GM21526 (cell line): ENCODE data around the gene NUB1.

Experiments
- ATAC-seq: cut with Tn5 transposase; IDR thresholded peaks from one replicate; pipeline ENCODE4 v1.9.1; 2021; ENCODE audit warnings: moderate library complexity; ENCODE audit not compliant: unreplicated experiment, low FRiP score

Gene NUB1

DNA sequence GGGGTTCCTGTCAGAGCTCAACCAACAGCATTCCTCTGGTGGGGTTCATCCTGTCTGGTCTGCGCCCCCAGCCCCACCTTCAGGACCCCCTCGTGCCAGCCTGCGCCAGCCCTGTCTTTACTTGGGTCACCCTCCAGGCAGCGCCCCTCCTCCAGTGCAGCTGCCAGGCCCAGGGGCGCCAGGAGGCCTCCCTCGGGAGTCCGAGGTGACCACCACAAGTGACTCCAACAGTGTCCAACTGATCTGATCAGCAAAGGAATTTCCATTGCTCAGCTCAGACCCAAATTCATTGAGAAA is 57.6 kb downstream of the NUB1 start:
- no peak for ATAC-seq

DNA sequence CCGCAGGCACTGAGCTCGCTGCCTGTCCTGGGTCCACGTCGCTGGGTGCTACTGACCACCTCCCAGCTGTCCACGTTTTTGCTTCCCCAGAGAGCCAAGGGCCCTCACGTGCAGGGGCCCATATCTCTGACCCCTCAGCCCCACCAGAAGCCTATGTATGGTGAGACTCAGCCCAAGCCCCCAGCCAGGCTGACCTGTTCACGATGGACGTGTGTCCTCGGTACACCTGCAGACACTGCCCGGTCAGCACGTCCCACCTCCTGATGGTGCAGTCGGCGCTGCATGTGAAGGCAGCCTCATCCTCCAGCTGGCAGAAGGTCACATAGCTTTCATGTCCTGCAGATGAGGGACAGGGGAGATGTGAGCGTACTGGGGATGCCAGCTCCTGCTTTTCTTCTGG is 58.3 kb downstream of the NUB1 start:
- ATAC-seq = no peak

DNA sequence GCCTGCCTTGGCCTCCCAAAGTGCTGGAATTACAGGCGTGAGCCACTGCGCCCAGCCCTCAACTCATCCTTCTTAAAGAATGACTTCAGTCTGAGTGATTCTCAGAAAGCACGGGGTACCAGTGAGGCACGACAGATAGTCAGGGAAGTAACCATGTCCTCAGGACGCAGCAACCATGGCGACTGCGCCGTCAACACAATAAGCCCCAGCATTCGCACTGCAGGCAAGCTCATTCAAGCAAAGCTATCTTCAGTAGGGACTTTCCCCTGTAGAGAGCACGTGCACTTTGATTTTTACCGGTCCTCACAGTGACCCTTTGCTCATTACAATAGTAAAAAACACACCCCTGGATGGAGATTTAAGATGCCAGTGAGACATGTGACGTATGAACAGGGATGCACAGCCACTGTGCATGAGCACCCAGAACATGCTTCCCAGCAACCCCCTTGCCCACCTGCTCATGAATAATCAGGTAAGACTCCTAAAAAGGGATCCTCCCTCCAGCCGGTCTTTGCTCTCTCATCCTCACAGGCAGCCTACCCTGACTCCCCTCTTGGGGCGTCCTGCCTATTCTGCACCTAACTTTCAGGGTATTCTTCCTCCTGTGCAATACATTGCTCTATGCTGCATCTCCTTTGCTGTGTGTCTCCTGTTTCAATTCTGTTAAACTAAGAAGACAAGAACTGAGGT is 59.2 kb downstream of the NUB1 start:
- no peak for ATAC-seq

DNA sequence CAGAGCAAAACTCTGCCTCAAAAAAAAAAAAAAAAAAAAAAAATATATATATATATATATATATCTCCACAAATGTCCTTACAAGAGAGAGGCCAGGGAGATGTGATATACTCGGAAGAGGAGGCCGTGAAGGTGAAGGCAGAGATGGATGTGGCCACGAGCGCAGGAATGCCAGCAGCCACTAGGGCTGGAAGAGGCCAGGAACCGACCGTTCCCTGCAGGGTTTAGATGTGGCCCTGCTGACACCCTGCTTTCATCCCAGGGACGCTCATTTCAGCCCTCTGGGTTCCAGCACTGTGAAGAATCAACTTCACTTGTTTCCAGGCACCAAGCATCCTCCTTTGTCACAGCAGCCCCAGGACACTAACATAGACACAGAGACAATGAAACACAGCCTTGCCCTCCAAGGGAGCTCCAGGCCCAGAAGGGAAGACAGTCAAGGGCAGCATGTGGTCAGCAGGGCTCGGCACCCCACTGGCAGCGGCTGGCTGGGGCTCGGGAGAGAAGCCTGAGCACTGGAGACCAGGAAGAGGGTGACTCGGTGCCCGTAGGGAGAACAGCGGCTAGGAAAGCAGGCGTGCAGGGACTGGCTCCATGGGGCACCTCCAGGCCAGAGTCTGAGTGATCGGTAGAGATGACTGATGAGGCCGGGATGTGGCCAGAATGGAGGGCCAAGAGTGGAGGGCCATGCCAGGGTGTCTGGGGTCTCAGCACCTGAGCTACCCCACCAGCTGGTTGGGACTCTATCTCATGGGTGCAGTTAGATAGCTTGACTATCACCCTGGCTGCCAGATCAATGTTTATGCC is 60.6 kb downstream of the NUB1 start:
- no peak for ATAC-seq

DNA sequence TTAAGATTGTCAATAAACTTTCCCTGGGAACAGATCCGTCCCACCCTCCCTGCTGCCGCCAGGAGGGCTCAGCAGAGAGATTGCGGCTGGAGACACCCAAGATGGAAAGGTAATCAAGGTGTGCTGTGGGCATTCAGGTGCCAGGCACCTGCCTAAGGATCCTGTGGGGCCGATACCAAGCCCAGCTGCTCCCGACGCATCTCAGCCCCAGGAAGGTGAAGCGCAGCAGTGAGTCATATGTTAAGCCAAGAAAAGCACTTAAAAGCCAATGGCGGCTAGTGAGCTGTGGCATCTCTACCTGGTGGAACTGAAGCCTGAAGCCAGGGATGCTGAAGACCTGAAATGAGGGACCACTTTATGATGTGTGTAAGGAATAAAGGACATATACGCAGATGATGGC is 62.2 kb downstream of the NUB1 start:
- ATAC-seq = no peak

DNA sequence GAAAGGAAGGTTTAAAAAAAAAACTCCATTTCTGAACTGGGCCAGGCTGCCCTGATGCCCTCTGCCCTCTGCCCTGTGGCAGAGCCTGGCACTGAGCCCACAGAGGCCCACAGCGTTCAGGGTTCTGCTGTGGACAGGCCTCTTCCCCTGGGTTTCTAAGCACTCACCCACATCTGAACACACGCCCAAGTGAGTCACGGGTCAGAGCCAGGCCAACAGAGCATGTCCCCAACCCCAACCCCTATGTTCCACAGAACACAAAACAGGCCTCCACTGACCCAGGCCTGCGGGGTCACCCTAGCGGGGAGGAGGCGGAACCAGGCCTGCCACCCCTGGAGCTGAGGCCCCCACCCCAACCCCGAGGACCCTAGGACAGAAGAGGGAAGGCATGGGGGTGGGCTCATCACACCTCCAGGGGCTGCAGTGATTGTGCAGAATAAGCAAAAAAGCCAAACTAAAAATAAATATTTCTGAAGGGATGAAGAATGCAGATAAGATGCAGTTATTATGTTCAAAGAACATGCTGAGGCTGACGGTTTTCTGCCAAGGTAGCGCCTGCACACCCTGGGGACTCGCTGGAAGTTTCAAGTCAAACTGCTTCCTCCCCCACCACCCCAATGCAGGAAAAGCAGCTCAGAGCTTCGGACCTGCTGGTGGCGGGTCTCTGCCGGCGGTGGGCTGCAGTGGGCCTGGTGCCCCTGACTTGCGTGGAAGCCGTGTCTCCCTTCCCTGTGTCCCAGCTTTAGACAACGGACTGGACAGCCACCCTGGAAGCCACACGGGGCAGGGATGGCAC is 62.8 kb downstream of the NUB1 start:
- no peak for ATAC-seq

DNA sequence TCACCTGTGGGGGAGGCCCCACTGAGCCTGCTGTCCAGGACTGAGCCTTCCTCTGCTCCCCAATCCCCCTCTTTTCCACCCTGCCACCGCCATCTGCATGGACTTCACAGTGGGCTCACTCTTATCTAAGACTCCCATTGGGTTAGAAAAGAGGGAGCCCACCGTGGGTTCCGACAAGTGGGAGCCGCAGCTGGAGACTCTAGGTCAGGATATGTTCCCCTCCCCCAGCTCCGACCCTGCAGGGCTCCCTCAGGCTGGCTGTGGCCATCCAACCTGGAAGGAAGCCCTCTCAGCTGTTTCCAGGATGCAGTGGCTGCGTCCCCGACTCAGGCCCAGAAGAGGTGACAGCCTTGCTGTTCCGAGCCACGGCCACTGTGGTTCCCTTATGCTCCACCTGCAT is 63.4 kb downstream of the NUB1 start:
- ATAC-seq = no peak

DNA sequence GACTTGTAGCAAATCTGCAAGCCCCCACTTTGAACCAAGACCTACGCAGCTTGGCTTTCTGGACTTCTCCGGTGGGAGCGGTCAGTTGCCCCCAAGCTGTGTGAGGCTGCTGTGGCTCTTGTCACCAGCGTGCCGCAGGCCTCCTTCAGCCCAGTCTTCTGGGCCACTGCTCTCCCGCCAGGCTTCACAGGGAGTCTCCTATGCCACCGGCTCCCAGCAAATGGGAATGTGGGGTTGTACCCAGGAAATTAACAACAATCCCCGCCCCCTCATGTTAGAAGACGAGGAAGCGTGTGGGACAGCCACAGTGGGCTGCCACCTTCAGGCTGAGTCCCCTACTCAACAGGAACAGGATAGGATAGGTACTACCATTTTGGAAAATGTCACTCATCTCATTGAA is 64.0 kb downstream of the NUB1 start:
- ATAC-seq = no peak

DNA sequence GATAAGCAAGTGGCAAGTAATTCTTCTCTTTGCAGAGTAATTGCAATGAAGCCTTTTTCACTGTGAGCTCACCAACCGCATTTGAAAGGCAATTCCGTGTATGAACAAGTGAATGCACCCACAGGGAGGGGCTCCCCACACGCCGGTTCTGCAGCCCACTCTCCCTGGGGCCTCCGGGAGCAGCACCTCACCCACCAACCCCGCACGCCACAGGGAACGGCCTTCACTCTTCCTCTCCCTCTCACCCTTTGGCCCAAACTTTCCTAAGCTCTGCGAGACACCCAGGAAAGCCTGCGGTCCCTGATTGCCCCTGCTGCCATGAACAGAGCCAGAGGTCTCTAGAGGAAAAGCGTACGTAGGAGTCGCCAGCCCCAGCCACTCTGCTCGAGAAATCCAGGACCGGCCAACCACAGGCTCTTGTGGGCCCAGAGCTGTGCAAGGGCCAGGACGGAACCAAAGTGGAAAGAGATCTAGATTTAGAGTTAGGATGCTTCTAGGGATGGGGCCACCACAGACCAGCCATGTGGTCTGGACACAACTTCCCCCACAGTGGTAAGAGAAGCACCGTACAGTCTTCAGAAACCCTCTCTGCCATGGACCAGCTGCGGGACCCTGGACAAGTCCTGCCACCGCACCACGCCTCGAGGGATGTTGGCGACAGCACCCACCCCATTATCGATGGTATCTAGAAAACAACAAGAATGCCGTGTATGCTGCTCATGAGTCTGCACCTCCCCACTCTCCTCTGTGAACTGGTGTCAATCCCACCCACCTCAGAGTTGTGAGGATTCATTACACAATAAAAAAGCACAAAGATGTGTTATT is 64.7 kb downstream of the NUB1 start:
- ATAC-seq = no peak

DNA sequence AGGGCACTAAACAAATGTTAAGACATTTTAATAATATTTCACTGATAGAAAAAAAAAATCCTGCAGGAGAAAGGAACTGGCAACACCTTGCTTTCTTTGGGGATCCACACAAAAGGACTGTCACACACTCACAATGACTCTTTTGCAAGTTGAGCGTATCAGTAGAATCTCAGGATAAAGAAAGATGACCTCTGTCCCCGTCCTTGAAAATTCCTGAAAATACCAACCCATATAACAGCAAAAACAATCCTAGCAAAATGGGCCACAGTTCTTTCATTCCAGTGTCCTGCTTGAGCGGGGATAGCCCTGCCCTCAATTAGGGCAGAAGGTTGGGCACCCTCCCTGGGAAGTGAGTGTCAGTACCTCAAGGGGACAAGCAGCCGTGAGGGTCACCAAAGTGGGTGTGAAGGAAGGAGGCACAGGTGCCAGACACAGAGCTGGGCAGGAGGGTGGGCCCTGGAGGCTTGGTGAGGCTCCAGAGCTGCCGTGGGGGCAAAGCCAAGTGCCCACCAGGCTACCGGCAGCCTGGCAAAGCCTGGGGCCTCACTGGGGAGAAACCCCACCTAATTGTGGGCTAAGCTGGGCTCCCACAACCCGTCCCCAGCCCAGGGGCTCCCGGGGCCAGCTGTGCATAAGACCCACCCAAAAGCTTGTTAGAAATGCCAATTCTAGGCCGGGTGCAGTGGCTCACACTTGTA is 65.4 kb downstream of the NUB1 start:
- ATAC-seq = no peak

DNA sequence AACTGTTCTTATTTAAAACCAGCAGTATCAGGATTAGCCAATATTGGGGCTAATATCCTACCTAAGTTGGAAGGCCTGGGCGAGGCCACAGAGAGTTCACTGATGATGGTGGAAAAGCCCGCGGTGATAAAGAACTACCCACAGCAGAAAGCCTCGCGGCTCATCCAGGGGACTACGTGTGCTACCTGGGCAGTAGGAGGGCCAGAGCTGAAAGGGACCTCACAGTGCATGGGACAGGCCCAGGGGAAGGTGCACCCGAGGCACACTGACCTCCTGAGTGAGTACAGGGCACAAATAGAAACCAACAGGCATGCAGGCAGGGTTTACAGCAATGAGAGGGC is 66.9 kb downstream of the NUB1 start:
- ATAC-seq = peak; percentile 10

DNA sequence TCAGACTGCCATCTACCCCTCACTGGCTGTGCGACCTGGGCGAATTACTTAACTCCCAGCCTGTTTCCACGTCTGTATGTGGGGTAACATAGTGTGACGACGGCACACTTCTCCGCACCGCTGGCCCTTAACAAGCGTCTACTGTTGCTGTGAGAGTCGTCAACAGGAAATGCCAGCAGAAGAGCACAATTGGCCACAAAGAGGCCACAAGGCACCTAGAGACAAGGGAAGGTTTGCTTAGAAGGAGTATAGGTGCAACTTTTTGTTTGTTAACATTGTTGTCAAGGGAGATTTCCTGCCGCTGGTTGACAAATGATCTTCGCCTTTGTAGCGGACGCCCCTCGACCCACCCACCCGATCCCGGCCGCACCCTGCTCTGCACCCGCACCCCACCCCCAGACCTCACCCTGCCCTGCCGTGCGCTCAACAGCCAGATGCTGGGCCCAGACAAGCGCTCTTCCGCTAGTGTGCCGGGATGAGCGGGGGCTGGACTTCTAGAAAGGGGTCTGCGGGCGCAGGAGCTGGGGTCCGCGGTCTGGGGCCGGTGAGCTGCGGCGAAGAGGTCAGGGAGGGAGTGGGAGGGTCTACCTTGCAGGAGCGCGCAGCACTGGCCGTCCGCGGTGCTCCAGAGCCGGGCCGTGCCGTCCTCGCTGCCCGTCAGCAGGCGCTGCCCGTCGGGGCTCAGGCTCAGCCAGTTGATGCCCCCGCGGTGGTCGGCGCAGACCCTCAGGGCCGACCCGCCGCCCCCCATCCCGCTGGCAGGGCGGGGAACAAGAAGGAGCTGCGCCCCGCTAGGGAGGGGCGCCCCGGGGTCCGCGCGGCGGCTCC is 67.4 kb downstream of the NUB1 start:
- ATAC-seq = peak; percentile 50

DNA sequence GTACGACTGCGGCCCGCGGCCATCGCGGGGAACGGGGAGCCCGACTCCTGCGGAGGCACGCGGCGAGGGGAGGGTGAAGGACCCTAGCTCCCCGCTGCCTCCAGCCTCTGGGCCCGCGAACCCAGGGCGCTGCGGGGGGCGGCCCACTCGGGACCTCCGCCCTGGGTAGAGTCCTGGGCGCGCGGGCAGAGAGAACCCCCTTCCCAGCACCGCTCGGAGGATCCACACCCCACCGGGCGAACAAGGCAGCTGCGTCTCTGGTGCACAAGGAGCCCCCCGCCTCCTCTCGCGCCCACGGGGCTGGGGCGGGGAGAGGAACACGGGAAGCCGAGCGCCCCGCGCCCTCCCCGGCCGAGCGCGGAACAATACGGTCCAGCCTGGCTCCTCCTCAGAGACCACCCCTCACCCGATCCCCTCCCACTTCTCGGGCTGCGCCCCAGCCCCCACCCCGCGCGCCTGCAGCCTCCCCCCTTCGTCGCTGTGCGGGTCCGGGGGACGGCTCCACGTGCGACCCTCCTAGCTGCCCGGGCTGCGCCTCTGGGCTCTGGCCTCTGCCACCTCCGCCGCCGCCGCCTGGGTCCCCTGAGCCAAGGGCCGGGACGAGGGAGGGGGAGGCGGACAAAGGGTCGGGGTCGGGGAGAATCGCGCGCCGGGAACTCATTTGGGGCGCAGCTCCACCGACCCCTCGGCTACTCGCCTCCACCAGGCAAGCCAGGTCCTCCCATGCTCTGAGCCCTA is 68.2 kb downstream of the NUB1 start, which contains the start of gene WDR86:
Gene WDR86, minus strand, starts transcription at position 372 of the 738 bp plus-strand sequence. CDS start 449 bp downstream, outside the sequence.
- no peak for ATAC-seq

DNA sequence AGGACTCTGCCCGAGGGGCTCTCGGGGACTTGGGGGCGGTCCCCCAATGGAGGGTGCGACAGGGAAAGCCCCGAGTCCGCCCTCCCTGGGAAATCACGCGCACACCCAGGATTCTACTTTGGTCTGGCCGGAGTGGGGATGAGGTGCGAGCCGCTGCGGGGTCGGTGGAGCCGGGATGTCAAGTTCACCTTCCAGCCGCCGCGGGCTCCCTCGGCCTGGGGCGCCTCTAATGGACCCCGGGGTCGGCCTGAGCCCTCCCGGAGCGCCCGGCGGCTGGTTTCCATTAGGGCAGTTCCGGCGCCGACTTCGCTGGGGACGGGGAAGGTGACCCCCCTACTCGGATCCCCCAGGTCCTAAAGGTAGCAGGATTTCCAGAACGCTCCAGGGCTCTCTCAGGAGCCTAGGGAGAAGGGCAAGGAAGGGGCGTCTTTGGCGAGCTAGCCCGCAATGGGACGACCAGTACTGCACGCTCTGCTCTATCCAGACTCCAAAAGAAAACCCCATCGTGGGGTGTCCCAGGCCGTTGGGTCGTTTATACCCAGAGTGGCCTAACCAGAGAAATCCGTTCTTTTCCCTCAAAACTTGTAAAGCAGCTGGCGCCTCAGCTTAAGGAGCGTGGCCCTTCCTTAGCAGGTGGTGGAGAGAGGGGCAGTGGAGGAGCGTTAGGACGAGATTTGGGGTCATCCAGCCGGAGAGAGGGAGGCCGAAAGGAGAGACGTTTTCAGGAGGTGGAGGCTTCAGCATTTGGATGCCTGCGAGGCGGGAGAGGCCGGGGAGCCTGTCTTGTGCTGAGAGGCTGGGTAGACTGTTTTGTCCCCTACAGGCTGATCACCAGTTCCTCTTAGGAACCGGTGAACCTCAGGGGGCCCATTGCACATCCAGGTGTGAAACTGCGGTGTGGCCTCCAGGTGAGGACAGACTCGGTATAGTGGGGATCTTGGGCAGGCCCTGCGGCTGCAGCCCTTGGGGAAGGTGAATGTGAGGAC is 69.1 kb downstream of the NUB1 start:
- ATAC-seq = no peak

DNA sequence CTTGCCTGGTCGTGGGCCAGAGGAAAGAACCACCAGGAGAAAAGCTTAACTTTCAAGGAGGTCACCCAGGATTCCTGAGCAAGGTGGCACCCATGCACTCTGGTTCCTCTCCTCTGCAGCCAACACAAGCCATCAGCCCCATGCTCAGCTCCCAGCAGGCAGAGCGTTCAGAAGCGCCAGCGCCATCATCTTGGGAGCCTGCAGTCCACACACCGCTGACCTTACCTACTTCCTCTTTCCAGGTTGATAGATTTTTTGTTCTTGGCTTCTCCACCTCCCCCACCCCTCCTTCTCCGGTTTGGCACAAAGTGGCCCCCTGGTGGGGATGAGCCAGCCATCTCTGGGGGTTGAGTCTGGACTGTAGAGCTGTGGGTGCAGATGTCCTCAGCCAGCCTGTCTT is 69.9 kb downstream of the NUB1 start:
- no peak for ATAC-seq

DNA sequence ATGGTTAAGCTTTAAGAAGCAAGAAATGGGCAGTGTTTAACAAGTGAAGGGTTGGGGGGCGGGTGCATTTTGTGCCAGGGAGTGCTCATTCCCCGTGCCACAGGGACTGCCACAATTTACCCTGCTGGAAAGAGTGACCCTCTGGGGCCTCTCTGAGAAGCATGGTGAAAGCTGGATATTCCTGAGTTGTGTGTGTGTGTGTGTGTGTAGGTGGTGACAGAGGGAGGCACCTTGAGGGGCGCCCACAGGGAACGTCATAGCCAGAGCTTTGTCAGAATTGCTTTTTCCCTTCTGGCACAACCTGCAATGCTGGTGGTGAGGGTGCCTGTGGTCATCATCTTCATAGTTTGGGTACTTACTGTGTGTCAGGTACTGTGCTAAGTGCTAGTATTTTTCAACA is 70.7 kb downstream of the NUB1 start:
- no peak for ATAC-seq

DNA sequence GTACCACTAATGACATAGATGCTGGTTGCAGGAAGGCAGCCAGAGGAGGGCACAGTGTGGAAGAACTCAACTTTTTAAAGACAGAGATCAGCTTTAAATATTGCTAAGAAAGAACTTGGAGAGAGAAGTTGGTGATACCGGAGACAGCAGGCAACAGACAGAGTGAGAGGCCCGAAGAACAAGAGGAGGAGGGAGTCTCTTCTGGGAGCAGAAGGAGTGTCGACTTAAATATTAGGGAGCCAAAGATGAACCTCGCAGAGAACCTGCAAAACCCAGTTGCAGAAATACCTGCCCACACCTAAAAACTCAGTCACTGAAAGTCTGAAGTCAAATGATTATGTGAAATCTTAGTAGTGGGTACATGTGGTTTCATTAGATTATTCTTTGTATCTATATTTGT is 71.6 kb downstream of the NUB1 start:
- ATAC-seq = no peak
